Sigmoid colon (tissue), 7 donors: Measurements from ENCODE around the gene DDX1. TPM values are rescaled to one million over a fixed set of nuclear protein-coding genes. Genes with fewer than 3 reads are reported as not detected.

Experiments
- DNase-seq: peaks from one replicate; pipeline ENCODE4 v3.0.0-alpha.2; 2019
- H3K27ac ChIP-seq, 4 donors: fragments of 200-600 bp; sonication (generic); one replicate each; pipeline ENCODE4 v1.5.1; 2016 to 2019; ENCODE audit warnings: mild to moderate bottlenecking in 1 of 4
- H3K27me3 ChIP-seq, 3 donors: fragments of 200-600 bp; sonication (generic); one replicate each; pipeline ENCODE4 v1.5.1; 2019; ENCODE audit warnings: mild to moderate bottlenecking in 1 of 3
- H3K36me3 ChIP-seq, 4 donors: fragments of 200-600 bp; sonication (generic); one replicate each; pipeline ENCODE4 v1.5.1; 2016 to 2019
- H3K4me1 ChIP-seq, 4 donors: fragments of 200-600 bp; sonication (generic); one replicate each; pipeline ENCODE4 v1.5.1; 2017 to 2019
- H3K4me3 ChIP-seq, 4 donors: fragments of 200-600 bp; sonication (generic); one replicate each; pipeline ENCODE4 v1.5.1; 2017 to 2019; ENCODE audit warnings: mild to moderate bottlenecking in 2 of 4, moderate library complexity in 1 of 4
- H3K9me3 ChIP-seq, 4 donors: fragments of 200-600 bp in 3 of 4; sonication (generic) in 3 of 4; one replicate each; pipeline versions ENCODE4 v1.5.1 to v1.6.1; 2013 to 2019
- CTCF ChIP-seq, 4 experiments: fragments of 450-650 bp in 3 of 4; fragments of 200-600 bp in 1 of 4; IDR thresholded peaks; one replicate each; pipeline ENCODE4 v1.5.1; 2016 to 2019; ENCODE audit warnings: antibody characterized with exemption in 4 of 4, mild to moderate bottlenecking in 3 of 4, moderate library complexity in 2 of 4
- EP300 ChIP-seq, 4 donors: sonication (generic); formaldehyde crosslinking; IDR thresholded peaks; one replicate each; pipeline ENCODE4 v1.6.1; 2017; ENCODE audit warnings: antibody characterized with exemption in 4 of 4
- POLR2A ChIP-seq, 2 donors: fragments of 450-650 bp; IDR thresholded peaks; one replicate each; pipeline ENCODE4 v1.6.1; 2016; ENCODE audit warnings: antibody characterized with exemption in 2 of 2, mild to moderate bottlenecking in 2 of 2, moderate library complexity in 2 of 2
- POLR2AphosphoS5 ChIP-seq, 4 donors: sonication (generic); formaldehyde crosslinking; IDR thresholded peaks; one replicate each; pipeline ENCODE4 v1.6.1; 2017; ENCODE audit warnings: antibody characterized with exemption in 4 of 4
- WGBS, 2 donors: extraction: QIAGEN DNeasy Blood & Tissue Kit; methylation state at CpG; one replicate each; pipeline ENCODE4 v1.1.7; 2013; 5-methylcytosine and 5-hydroxymethylcytosine counted together
- intact Hi-C: fragments of 100-400 bp; cut with DNase I; formaldehyde crosslinking; loops from one replicate; pipeline ENCODE4 v1.15.1; 2023
- polyA plus RNA-seq, 3 donors: library from polyadenylated mRNA; stranded (reverse); fragments of 200-250 nt; gene quantifications; one replicate each; pipeline ENCODE4 v1.2.3, GENCODE V29; 2013
- total RNA-seq, 4 donors: library from RNA; depleted of rRNA; stranded (reverse); fragments of >200 nt; gene quantifications; one replicate each; pipeline ENCODE4 v1.1.0, GENCODE V29; 2016
- donor health status: healthy with polysubstance abuse.
- donor health status: Bipolar disorder and iron deficiency.
- donor health status: healthy.

DDX1 gene
- total and polyA plus RNA-seq, 7 donors: 59.2 to 104 (median 67.9) TPM

GRCh38 chr2:15640261-15640711, 48.6 kb downstream of the DDX1 start:
- Histone ChIP-seq H3K9me3 (no peaks in the 10 kb centered on the region), H3K27ac (no peak overlapping the region), H3K27me3 (no peaks in the 10 kb centered on the region), H3K4me3 (no peak overlapping the region), H3K36me3 (peaks cover 0 to 10% (median 0%) of the 10 kb centered on the region in 4 donors), H3K4me1 (peaks cover 0 to 23% (median 15%) of the 10 kb centered on the region in 4 donors)
- no peak for DNase-seq
- TF ChIP-seq POLR2AphosphoS5 (IDR thresholded peaks at IDR 0.05) (no peak), EP300 (IDR thresholded peaks at IDR 0.05) (no peak), POLR2A (IDR thresholded peaks at IDR 0.05) (no peak), CTCF (IDR thresholded peaks at IDR 0.05) (no peak)
- WGBS, 2 donors: 39 to 74% methylated on average over 6 of the region's 6 CpGs
- intact Hi-C loops: no loop called here

GRCh38 chr2:15640784-15641183, 49.1 kb downstream of the DDX1 start:
- intact Hi-C loops: no loop called here
- H3K27me3 ChIP-seq: no peaks in the 10 kb centered on the region
- H3K9me3 ChIP-seq: no peaks in the 10 kb centered on the region
- no peak for DNase-seq
- WGBS, 2 donors: 93 to 96% methylated on average over 2 of the region's 2 CpGs
- H3K27ac ChIP-seq: no peak overlapping the region
- TF ChIP-seq CTCF (IDR thresholded peaks at IDR 0.05) (no peak), POLR2A (IDR thresholded peaks at IDR 0.05) (no peak), EP300 (IDR thresholded peaks at IDR 0.05) (no peak), POLR2AphosphoS5 (IDR thresholded peaks at IDR 0.05) (no peak)
- peaks cover 0 to 5% (median 0%) of the 10 kb centered on the region in 4 donors for H3K36me3 ChIP-seq
- no peak overlapping the region for H3K4me3 ChIP-seq
- H3K4me1 ChIP-seq: peaks cover 0 to 23% (median 15%) of the 10 kb centered on the region in 4 donors

GRCh38 chr2:15641530-15641982, 49.9 kb downstream of the DDX1 start:
- H3K36me3 ChIP-seq: no peaks in the 10 kb centered on the region
- intact Hi-C loops: no loop called here
- WGBS, 2 donors: 88 to 95% methylated on average over 1 of the region's 1 CpG

GRCh38 chr2:15642011-15642814, 50.5 kb downstream of the DDX1 start:
- Histone ChIP-seq H3K4me1 (peaks cover 0 to 23% (median 14%) of the 10 kb centered on the region in 4 donors), H3K27me3 (no peaks in the 10 kb centered on the region), H3K36me3 (no peaks in the 10 kb centered on the region), H3K27ac (no peak overlapping the region), H3K4me3 (no peak overlapping the region), H3K9me3 (no peaks in the 10 kb centered on the region)
- no peak for DNase-seq
- intact Hi-C loops: no loop called here
- TF ChIP-seq EP300 (IDR thresholded peaks at IDR 0.05): no peak
- TF ChIP-seq POLR2AphosphoS5 (IDR thresholded peaks at IDR 0.05): no peak
- no peak for TF ChIP-seq POLR2A (IDR thresholded peaks at IDR 0.05)
- no peak for TF ChIP-seq CTCF (IDR thresholded peaks at IDR 0.05)
- 91% methylated on average over 12 of the region's 12 CpGs for WGBS, 2 donors

More at GRCh38 chr2:15641530-15641982, 49.9 kb downstream of the DDX1 start:
- Histone ChIP-seq H3K9me3 (no peaks in the 10 kb centered on the region), H3K27me3 (no peaks in the 10 kb centered on the region), H3K4me1 (peaks cover 0 to 23% (median 15%) of the 10 kb centered on the region in 4 donors), H3K4me3 (no peak overlapping the region), H3K27ac (no peak overlapping the region)
- no peak for TF ChIP-seq POLR2A (IDR thresholded peaks at IDR 0.05)
- TF ChIP-seq POLR2AphosphoS5 (IDR thresholded peaks at IDR 0.05): no peak
- TF ChIP-seq CTCF (IDR thresholded peaks at IDR 0.05): no peak
- TF ChIP-seq EP300 (IDR thresholded peaks at IDR 0.05): no peak
- no peak for DNase-seq
